Liver (tissue), 9 donors: ENCODE measurements around the gene UVSSA. TPM values are rescaled to one million over a fixed set of nuclear protein-coding genes. Genes with fewer than 3 reads are reported as not detected.

Experiments
- DNase-seq: peaks from one replicate; pipeline ENCODE4 v3.0.0-alpha.2; 2017; ENCODE audit warnings: low spot score
- H3K27ac ChIP-seq, 2 donors: one replicate each; pipeline ENCODE4 v1.7.0; 2013; ENCODE audit warnings: inconsistent platforms in 2 of 2, low read length in 2 of 2, control low read depth in 1 of 2, low read depth in 1 of 2, mild to moderate bottlenecking in 1 of 2
- H3K27me3 ChIP-seq, 4 donors: one replicate each; pipeline versions ENCODE4 v1.6.1 to v1.7.0; 2013; ENCODE audit warnings: low read length in 3 of 4, inconsistent platforms in 1 of 4, mild to moderate bottlenecking in 1 of 4, moderate library complexity in 1 of 4; ENCODE audit not compliant: control insufficient read depth in 4 of 4, insufficient read depth in 4 of 4
- H3K36me3 ChIP-seq, 4 donors: one replicate each; pipeline versions ENCODE4 v1.6.1 to v1.7.0; 2013; ENCODE audit warnings: low read length in 3 of 4, mild to moderate bottlenecking in 3 of 4, low read depth in 1 of 4, moderate library complexity in 1 of 4; ENCODE audit not compliant: control insufficient read depth in 4 of 4, insufficient read depth in 3 of 4
- H3K4me1 ChIP-seq, 4 donors: one replicate each; pipeline versions ENCODE4 v1.6.1 to v1.7.0; 2013; ENCODE audit warnings: low read length in 3 of 4, mild to moderate bottlenecking in 3 of 4, moderate library complexity in 1 of 4; ENCODE audit not compliant: control insufficient read depth in 4 of 4, insufficient read depth in 4 of 4
- H3K4me3 ChIP-seq, 3 donors: one replicate each; pipeline versions ENCODE4 v1.6.1 to v1.7.0; 2013; ENCODE audit warnings: low read length in 3 of 3, control low read depth in 1 of 3, low read depth in 1 of 3, mild to moderate bottlenecking in 1 of 3
- H3K9ac ChIP-seq, 2 donors: one replicate each; pipeline ENCODE4 v1.7.0; 2013; ENCODE audit warnings: low read length in 2 of 2, mild to moderate bottlenecking in 2 of 2, moderate library complexity in 2 of 2, control low read depth in 1 of 2, low read depth in 1 of 2
- H3K9me3 ChIP-seq, 4 donors: one replicate each; pipeline versions ENCODE4 v1.6.1 to v1.7.0; 2013; ENCODE audit warnings: low read length in 3 of 4; ENCODE audit not compliant: control insufficient read depth in 4 of 4
- ATF3 ChIP-seq: IDR thresholded peaks from 2 replicates; pipeline ENCODE4 v1.6.1; 2016; ENCODE audit warnings: antibody characterized with exemption
- CTCF ChIP-seq: fragments of 150-350 bp; IDR thresholded peaks from 2 replicates; pipeline ENCODE4 v1.5.1; 2017; ENCODE audit warnings: improper control_type of control experiment, low read depth, low read length; ENCODE audit not compliant: missing input control
- EGR1 ChIP-seq, 2 donors: IDR thresholded peaks; 2 replicates each; pipeline ENCODE4 v1.6.1; 2016 to 2018; ENCODE audit warnings: antibody characterized with exemption in 2 of 2, low read depth in 2 of 2
- FOXA1 ChIP-seq: IDR thresholded peaks from 2 replicates; pipeline ENCODE4 v1.6.1; 2016; ENCODE audit warnings: antibody characterized with exemption
- FOXA2 ChIP-seq: IDR thresholded peaks from 2 replicates; pipeline ENCODE4 v1.6.1; 2016; ENCODE audit warnings: antibody characterized with exemption
- GABPA ChIP-seq, 2 donors: IDR thresholded peaks in 1 of 2; conservative IDR thresholded peaks in 1 of 2; 2 replicates each; pipeline ENCODE4 v1.6.1; 2016; ENCODE audit warnings: antibody characterized with exemption in 2 of 2, mild to moderate bottlenecking in 1 of 2, moderate library complexity in 1 of 2
- HNF4A ChIP-seq, 2 donors: conservative IDR thresholded peaks; 2 replicates each; pipeline ENCODE4 v1.6.1; 2016; ENCODE audit warnings: antibody characterized with exemption in 2 of 2, mild to moderate bottlenecking in 2 of 2
- HNF4G ChIP-seq: IDR thresholded peaks from 2 replicates; pipeline ENCODE4 v1.6.1; 2016; ENCODE audit warnings: antibody characterized with exemption
- JUND ChIP-seq, 2 donors: IDR thresholded peaks; 2 replicates each; pipeline ENCODE4 v1.6.1; 2016; ENCODE audit warnings: antibody characterized with exemption in 2 of 2
- MAX ChIP-seq: IDR thresholded peaks from 2 replicates; pipeline ENCODE4 v1.6.1; 2016; ENCODE audit warnings: antibody characterized with exemption
- NR2F2 ChIP-seq: IDR thresholded peaks from 2 replicates; pipeline ENCODE4 v1.6.1; 2016; ENCODE audit warnings: antibody characterized with exemption
- RAD21 ChIP-seq, 2 donors: IDR thresholded peaks; 2 replicates each; pipeline ENCODE4 v1.6.1; 2016; ENCODE audit warnings: antibody characterized with exemption in 2 of 2, mild to moderate bottlenecking in 2 of 2
- REST ChIP-seq: IDR thresholded peaks from 2 replicates; pipeline ENCODE4 v1.6.1; 2016; ENCODE audit warnings: antibody characterized with exemption, mild to moderate bottlenecking
- RXRA ChIP-seq, 2 donors: IDR thresholded peaks; 2 replicates each; pipeline ENCODE4 v1.6.1; 2017 to 2018; ENCODE audit warnings: antibody characterized with exemption in 2 of 2, mild to moderate bottlenecking in 1 of 2
- SP1 ChIP-seq: IDR thresholded peaks from 2 replicates; pipeline ENCODE4 v1.6.1; 2018; ENCODE audit warnings: antibody characterized with exemption, mild to moderate bottlenecking
- TAF1 ChIP-seq: conservative IDR thresholded peaks from 2 replicates; pipeline ENCODE4 v1.6.1; 2016; ENCODE audit warnings: antibody characterized with exemption, mild to moderate bottlenecking
- YY1 ChIP-seq: IDR thresholded peaks from 2 replicates; pipeline ENCODE4 v1.6.1; 2016; ENCODE audit warnings: antibody characterized with exemption, mild to moderate bottlenecking
- ZBTB33 ChIP-seq: IDR thresholded peaks from 2 replicates; pipeline ENCODE4 v1.6.1; 2016; ENCODE audit warnings: antibody characterized with exemption
- WGBS: extraction: QIAGEN DNeasy Blood & Tissue Kit; methylation state at CpG from one replicate; pipeline ENCODE4 v1.1.7; 2013; 5-methylcytosine and 5-hydroxymethylcytosine counted together
- polyA plus RNA-seq, 2 donors: library from polyadenylated mRNA; stranded (reverse) in 1 of 2; unstranded in 1 of 2; fragments of 200-250 nt in 1 of 2; fragments of >200 nt in 1 of 2; fragmentation: Nextera tagmentation in 1 of 2; extraction: Ambion mirVana in 1 of 2; gene quantifications; one replicate each; pipeline versions ENCODE4 v1.2.1 to v1.2.3, GENCODE V29; 2013 to 2015
- total RNA-seq, 2 donors: library from RNA; depleted of rRNA; stranded (reverse); fragments of >200 nt; gene quantifications; one replicate each; pipeline ENCODE4 v1.2.3, GENCODE V29; 2014
- donor health status: healthy.
- donor health status: healthy.
- donor health status: healthy.
- donor health status: healthy.
- donor health status: healthy.

The UVSSA gene
- total and polyA plus RNA-seq, 4 donors, result 2.2 to 18.3 (median 3.6) TPM

GRCh38 chr4:1379801-1380331 is 32.9 kb downstream of the UVSSA start:
- Histone ChIP-seq H3K4me1 (no peaks in the 10 kb centered on the region), H3K27ac (no peak overlapping the region), H3K27me3 (no peaks in the 10 kb centered on the region), H3K36me3 (peaks cover 0 to 25% (median 13%) of the 10 kb centered on the region in 4 donors), H3K9ac (no peak overlapping the region), H3K4me3 (no peak overlapping the region), H3K9me3 (no peaks in the 10 kb centered on the region)
- TF ChIP-seq NR2F2 (no peak), SP1 (no peak), JUND (IDR thresholded peaks at IDR 0.05) (no peak), REST (no peak), ATF3 (no peak), FOXA2 (no peak), HNF4G (no peak), RXRA (IDR thresholded peaks at IDR 0.05) (no peak), TAF1 (no peak), EGR1 (IDR thresholded peaks at IDR 0.05; ENCODE audit: low read depth in 2 of 2) (no peak), YY1 (no peak), HNF4A (conservative IDR thresholded peaks at IDR 0.05) (no peak), CTCF (no peak), MAX (no peak), GABPA (IDR thresholded peaks at IDR 0.05 in 1 of 2, conservative IDR thresholded peaks at IDR 0.05 in 1 of 2) (no peak), ZBTB33 (no peak), RAD21 (IDR thresholded peaks at IDR 0.05) (no peak), FOXA1 (no peak)
- DNase-seq, result no peak
- 97% methylated on average over 31 of the region's 31 CpGs for WGBS
